GM19351 (cell line): ENCODE results near the gene FRAT1.

Experiments
- ATAC-seq: cut with Tn5 transposase; IDR thresholded peaks from one replicate; pipeline ENCODE4 v1.9.1; 2021; ENCODE audit warnings: mild to moderate bottlenecking, moderate library complexity; ENCODE audit not compliant: unreplicated experiment

The FRAT1 gene

DNA sequence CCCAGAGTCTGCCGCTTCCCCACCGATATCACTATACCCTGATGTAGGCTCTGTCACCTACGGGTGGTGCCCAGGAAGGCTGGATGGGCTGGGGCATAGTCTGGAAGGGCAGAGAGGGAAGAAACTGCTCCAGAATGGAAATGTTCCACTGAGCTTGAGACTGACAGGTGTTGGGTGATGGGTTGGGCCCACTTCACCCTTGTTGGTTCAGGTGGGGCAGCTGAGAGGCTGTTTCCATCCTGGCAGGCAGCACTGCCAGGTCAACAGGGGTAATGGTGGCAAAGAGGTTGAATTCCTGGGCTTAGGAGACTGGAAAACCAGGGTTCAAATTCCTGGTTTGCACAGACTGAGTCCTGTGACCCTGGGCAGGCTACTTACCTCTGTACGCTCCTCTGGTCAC, 44.0 kb downstream of the FRAT1 start:
- no peak for ATAC-seq

DNA sequence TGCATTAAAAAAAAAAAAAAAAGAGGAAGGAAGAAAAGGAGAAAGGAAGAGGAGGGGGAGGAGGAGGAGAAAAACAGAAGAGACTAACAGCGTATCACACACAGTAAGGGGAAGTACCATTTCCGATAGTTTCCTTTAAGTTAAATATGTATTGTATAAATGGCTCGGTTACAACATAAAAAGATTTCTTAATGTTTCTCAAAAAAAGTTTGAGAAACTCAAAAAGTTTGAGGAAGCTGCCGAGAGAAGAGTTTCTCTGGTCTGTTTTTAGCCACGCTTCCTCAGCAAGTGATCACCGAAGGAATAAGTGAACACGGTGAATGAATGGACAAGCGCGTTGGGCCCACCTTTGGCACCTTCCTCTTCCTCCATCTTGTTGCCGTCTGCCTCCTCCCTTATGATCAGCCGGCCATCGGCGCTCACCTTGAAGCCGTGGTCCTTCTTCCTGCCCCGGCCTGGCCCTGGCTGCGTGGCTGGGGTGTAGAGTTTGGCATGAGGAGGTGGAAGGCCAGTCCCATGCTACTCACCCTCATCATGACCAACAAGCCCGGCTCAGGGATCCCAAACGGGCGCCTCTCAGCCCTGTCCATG, 46.8 kb downstream of the FRAT1 start:
- no peak for ATAC-seq

DNA sequence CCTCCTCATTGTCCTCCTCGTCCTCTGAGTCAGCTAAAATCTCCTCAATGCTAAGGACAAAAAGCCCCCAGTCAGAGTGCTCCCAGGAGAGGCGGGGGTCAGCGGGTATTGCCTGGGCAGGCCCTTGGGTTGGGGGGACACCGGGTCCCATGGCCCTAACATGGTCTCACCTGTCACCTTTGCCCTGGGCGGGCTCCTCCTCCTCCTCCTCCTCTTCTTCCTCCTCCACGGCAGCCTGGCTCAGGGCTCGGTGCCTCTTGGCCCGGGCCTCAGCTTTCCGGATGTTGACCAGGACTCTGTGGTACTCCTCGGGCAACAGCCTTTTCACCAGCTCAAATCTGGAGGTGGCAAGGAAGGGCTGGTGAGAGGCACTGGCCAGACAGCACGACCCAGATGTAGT, 47.5 kb downstream of the FRAT1 start:
- no peak for ATAC-seq

- ATAC-seq, result no peak
Observed at GRCh38 chr10:97367126-97367649, 48.1 kb downstream of the FRAT1 start.
